ENCODE data around the gene MUC13. TPM values are rescaled to one million over a fixed set of nuclear protein-coding genes. Genes with fewer than 3 reads are reported as not detected.

The MUC13 gene
- total RNA-seq, 1 experiment from 2014 or later: 0.22 TPM

GRCh38 chr3:124935794-124936542, 1.4 kb upstream of the MUC13 start (continued):
- TF ChIP-seq GRHL2 (CRISPR knock-in tag; IDR thresholded peaks at IDR 0.05; ENCODE audit: insufficient replicate concordance, severe bottlenecking) (no peak), MXD4 (CRISPR knock-in tag; IDR thresholded peaks at IDR 0.05; ENCODE audit: borderline replicate concordance) (no peak), ATF6 (CRISPR knock-in tag; IDR thresholded peaks at IDR 0.05) (no peak), CBFB (CRISPR knock-in tag; IDR thresholded peaks at IDR 0.05; ENCODE audit: low read depth) (no peak), ZNF121 (CRISPR knock-in tag; IDR thresholded peaks at IDR 0.05) (no peak), ELF4 (CRISPR knock-in tag; IDR thresholded peaks at IDR 0.05; ENCODE audit: low read depth) (no peak)
- TF ChIP-seq, protein P1, sequence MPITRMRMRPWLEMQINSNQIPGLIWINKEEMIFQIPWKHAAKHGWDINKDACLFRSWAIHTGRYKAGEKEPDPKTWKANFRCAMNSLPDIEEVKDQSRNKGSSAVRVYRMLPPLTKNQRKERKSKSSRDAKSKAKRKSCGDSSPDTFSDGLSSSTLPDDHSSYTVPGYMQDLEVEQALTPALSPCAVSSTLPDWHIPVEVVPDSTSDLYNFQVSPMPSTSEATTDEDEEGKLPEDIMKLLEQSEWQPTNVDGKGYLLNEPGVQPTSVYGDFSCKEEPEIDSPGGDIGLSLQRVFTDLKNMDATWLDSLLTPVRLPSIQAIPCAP (CRISPR knock-in tag; IDR thresholded peaks at IDR 0.05): no peak
- TF ChIP-seq, protein P2, sequence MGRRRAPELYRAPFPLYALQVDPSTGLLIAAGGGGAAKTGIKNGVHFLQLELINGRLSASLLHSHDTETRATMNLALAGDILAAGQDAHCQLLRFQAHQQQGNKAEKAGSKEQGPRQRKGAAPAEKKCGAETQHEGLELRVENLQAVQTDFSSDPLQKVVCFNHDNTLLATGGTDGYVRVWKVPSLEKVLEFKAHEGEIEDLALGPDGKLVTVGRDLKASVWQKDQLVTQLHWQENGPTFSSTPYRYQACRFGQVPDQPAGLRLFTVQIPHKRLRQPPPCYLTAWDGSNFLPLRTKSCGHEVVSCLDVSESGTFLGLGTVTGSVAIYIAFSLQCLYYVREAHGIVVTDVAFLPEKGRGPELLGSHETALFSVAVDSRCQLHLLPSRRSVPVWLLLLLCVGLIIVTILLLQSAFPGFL (CRISPR knock-in tag; IDR thresholded peaks at IDR 0.05; ENCODE audit: borderline replicate concordance): no peak

DNA sequence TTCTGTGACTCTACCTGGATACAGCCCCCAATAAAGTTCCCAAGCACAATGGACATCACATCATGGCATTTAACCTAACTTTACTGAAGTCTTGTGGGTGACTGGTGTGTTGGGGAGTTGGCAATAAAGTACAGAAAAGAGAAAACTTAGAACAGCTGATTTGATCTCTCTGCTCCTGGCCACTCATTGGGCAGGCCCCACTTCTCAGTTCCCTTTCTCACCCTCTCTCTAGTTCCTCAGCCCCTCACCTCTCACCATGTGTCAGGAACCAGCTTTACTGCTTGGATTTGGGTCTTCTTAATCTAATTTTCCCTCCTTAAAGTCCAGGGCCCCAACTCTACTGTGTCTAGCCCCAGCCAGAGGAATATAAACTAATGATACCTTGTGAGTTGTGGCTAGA, 713 bp upstream of the MUC13 start:
- TF ChIP-seq RORB (CRISPR knock-in tag; IDR thresholded peaks at IDR 0.05) (no peak), NR1H2 (CRISPR knock-in tag; IDR thresholded peaks at IDR 0.05) (no peak), ERG (CRISPR knock-in tag; IDR thresholded peaks at IDR 0.05) (no peak), NFYB (CRISPR knock-in tag; conservative IDR thresholded peaks at IDR 0.05; ENCODE audit: low read depth) (no peak)
- TF ChIP-seq, protein P3, sequence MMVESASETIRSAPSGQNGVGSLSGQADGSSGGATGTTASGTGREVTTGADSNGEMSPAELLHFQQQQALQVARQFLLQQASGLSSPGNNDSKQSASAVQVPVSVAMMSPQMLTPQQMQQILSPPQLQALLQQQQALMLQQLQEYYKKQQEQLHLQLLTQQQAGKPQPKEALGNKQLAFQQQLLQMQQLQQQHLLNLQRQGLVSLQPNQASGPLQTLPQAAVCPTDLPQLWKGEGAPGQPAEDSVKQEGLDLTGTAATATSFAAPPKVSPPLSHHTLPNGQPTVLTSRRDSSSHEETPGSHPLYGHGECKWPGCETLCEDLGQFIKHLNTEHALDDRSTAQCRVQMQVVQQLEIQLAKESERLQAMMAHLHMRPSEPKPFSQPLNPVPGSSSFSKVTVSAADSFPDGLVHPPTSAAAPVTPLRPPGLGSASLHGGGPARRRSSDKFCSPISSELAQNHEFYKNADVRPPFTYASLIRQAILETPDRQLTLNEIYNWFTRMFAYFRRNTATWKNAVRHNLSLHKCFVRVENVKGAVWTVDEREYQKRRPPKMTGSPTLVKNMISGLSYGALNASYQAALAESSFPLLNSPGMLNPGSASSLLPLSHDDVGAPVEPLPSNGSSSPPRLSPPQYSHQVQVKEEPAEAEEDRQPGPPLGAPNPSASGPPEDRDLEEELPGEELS (CRISPR knock-in tag; IDR thresholded peaks at IDR 0.05): no peak
- no peak overlapping the region for H3K4me3 Mint-ChIP-seq
- POLR2A ChIA-PET: no interaction called here
- CTCF ChIA-PET: interaction anchor here (0.6 to 1.1 kb wide), 3 partner anchors 174 to 1211 kb away, joined by 3 to 4 read pairs (median 3); no protein-coding TSS in a partner anchor
- H3K36me3 Mint-ChIP-seq: no peaks in the 10 kb centered on the region
- H3K4me1 Mint-ChIP-seq: no peaks in the 10 kb centered on the region
- no peak for DNase-seq (ENCODE audit: low spot score)
- ATAC-seq: no peak
- no peaks in the 10 kb centered on the region for H3K27me3 Mint-ChIP-seq (ENCODE audit: low read depth)
- H3K27ac Mint-ChIP-seq: no peak overlapping the region
- peaks cover 7% of the 10 kb centered on the region for H3K9me3 Mint-ChIP-seq

Measured in WTC11 (cell line).